OCI-LY3 (cell line): ENCODE results near the gene GLP2R.

Source experiments
- H2AFZ ChIP-seq: fragments of 200-600, 300-600 bp; shearing (Covaris generic); 2 replicates; pipeline ENCODE4 v1.6.0; 2014; ENCODE audit warnings: antibody characterized with exemption, low read depth, low read length
- H3K27ac ChIP-seq: fragments of 200-600, 300-600 bp; sonication (generic); 2 replicates; pipeline ENCODE4 v1.5.1; 2014; ENCODE audit warnings: mild to moderate bottlenecking, low read length, moderate library complexity, mixed read lengths
- H3K27me3 ChIP-seq: fragments of 200-600, 300-600 bp; sonication (generic); 2 replicates; pipeline ENCODE4 v1.6.1; 2014; ENCODE audit warnings: low read depth, low read length, mixed read lengths
- H3K36me3 ChIP-seq: fragments of 200-600, 300-600 bp; sonication (generic); replicated peaks from 2 replicates; pipeline ENCODE3; 2014; ENCODE audit warnings: low read depth, low read length, mixed read lengths
- H3K4me1 ChIP-seq: fragments of 300-600, 200-600 bp; sonication (generic); 2 replicates; pipeline ENCODE4 v1.6.1; 2014; ENCODE audit warnings: low read length, mixed read lengths
- H3K4me2 ChIP-seq: fragments of 200-600, 300-600 bp; sonication (generic); 2 replicates; pipeline ENCODE4 v1.6.1; 2014; ENCODE audit warnings: low read length, mixed read lengths
- H3K4me3 ChIP-seq: fragments of 300-600, 200-600 bp; sonication (generic); 2 replicates; pipeline ENCODE4 v1.5.1; 2014; ENCODE audit warnings: antibody characterized with exemption, mild to moderate bottlenecking, low read length, moderate library complexity
- H3K79me2 ChIP-seq: fragments of 300-600, 200-600 bp; shearing (Covaris generic); 2 replicates; pipeline ENCODE4 v1.6.1; 2014; ENCODE audit warnings: mild to moderate bottlenecking, low read length, mixed read lengths
- H3K9ac ChIP-seq: fragments of 300-600, 200-600 bp; shearing (Covaris generic); 2 replicates; pipeline ENCODE4 v1.6.0; 2014; ENCODE audit warnings: mild to moderate bottlenecking, low read length, moderate library complexity
- H3K9me3 ChIP-seq: fragments of 200-600, 300-600 bp; shearing (Covaris generic); 2 replicates; pipeline ENCODE4 v1.6.1; 2014; ENCODE audit warnings: low read length, mixed read lengths; ENCODE audit not compliant: insufficient read depth
- H4K20me1 ChIP-seq: fragments of 200-600, 300-600 bp; sonication (generic); 2 replicates; pipeline ENCODE4 v1.6.1; 2016; ENCODE audit warnings: low read length, mixed read lengths; ENCODE audit not compliant: insufficient read depth
- CTCF ChIP-seq: fragments of 200-600, 300-600 bp; sonication (generic); IDR thresholded peaks from 2 replicates; pipeline ENCODE4 v1.5.1; 2014; ENCODE audit warnings: antibody characterized with exemption, low read length, low read depth
- EZH2phosphoT487 ChIP-seq: fragments of 200-600 bp; shearing (Covaris generic); IDR thresholded peaks from 2 replicates; pipeline ENCODE4 v1.6.1; 2018; ENCODE audit warnings: antibody characterized with exemption, mixed run types, low read depth

GLP2R gene

GRCh38 chr17:9911089-9911488 is 85.4 kb downstream of the GLP2R start:
- H2AFZ ChIP-seq: no peak overlapping the region

DNA sequence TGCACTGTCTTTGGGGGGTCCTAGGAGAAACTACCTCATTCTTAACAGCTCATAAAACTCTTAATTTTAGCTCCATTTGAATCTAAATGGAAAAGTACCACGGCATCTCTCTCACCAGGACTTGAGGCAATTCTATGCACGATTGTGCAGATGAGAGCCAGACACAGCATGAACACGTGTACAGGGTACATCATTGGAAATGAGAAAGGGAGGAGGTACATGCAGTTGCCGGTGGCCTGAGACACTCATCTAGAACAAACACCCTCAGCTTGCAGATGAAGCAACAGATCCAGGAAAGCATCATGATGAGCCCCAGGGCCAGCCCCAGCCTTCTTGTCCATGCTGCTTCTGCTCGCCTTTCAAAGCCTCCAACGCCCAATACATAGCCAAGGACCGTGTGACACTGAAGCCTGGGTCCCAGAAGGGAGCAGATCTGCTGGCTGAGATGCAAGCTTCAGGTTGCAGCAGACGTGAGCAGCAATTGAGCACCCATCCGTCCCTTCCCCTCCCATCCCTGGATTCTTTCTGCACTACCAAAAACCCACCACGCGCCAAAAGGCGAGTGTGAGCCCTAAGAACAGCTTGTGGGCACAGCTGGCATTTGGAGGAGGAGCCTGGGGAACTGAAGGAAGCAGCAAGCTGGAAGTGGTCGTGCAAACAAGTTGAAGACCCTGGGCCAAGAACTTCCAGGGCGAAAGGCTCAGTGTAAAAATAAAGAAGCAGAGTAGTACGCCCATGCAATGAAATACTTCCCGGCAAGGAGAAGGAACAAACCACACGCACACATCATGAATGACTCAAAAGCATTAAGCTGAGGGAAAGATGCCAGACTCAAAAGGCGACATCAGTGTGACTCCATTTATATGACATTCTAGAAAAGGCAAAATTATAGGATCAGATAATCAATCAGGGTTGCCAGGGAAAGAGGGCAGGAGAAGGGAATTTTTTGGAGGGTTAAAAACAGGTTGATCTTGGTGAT is 86.7 kb downstream of the GLP2R start:
- H3K36me3 ChIP-seq: no peaks in the 10 kb centered on the region
- H3K4me2 ChIP-seq: no peak overlapping the region
- H4K20me1 ChIP-seq: no peaks in the 10 kb centered on the region
- no peaks in the 10 kb centered on the region for H3K4me1 ChIP-seq
- no peaks in the 10 kb centered on the region for H3K79me2 ChIP-seq
- H3K9me3 ChIP-seq: no peaks in the 10 kb centered on the region
- H3K9ac ChIP-seq: no peak overlapping the region
- no peaks in the 10 kb centered on the region for H3K27me3 ChIP-seq
- H3K4me3 ChIP-seq: no peak overlapping the region
- no peak overlapping the region for H3K27ac ChIP-seq
- TF ChIP-seq CTCF: no peak
- no peak overlapping the region for H2AFZ ChIP-seq

More at GRCh38 chr17:9911089-9911488, 85.4 kb downstream of the GLP2R start:
- Histone ChIP-seq H3K27ac (no peak overlapping the region), H3K79me2 (no peaks in the 10 kb centered on the region), H4K20me1 (no peaks in the 10 kb centered on the region), H3K4me2 (no peak overlapping the region), H3K36me3 (no peaks in the 10 kb centered on the region), H3K9me3 (no peaks in the 10 kb centered on the region), H3K27me3 (no peaks in the 10 kb centered on the region), H3K4me3 (no peak overlapping the region), H3K9ac (no peak overlapping the region), H3K4me1 (no peaks in the 10 kb centered on the region)
- TF ChIP-seq CTCF: no peak
- TF ChIP-seq EZH2phosphoT487: no peak

- Histone ChIP-seq H2AFZ (no peak overlapping the region), H3K9ac (no peak overlapping the region), H3K4me3 (no peak overlapping the region), H3K9me3 (no peaks in the 10 kb centered on the region), H3K27me3 (no peaks in the 10 kb centered on the region), H3K4me1 (no peaks in the 10 kb centered on the region), H3K27ac (no peak overlapping the region), H3K36me3 (no peaks in the 10 kb centered on the region), H3K4me2 (no peak overlapping the region), H3K79me2 (no peaks in the 10 kb centered on the region), H4K20me1 (no peaks in the 10 kb centered on the region)
- no peak for TF ChIP-seq EZH2phosphoT487
- TF ChIP-seq CTCF: no peak
Observed at GRCh38 chr17:9913476-9913875, 87.8 kb downstream of the GLP2R start.

GRCh38 chr17:9916108-9916507 is 90.4 kb downstream of the GLP2R start:
- no peak overlapping the region for H3K4me2 ChIP-seq
- H3K27me3 ChIP-seq: no peaks in the 10 kb centered on the region
- no peak overlapping the region for H3K27ac ChIP-seq
- no peaks in the 10 kb centered on the region for H4K20me1 ChIP-seq
- H3K4me1 ChIP-seq: no peaks in the 10 kb centered on the region
- no peaks in the 10 kb centered on the region for H3K79me2 ChIP-seq
- TF ChIP-seq EZH2phosphoT487 (no peak), CTCF (no peak)
- no peak overlapping the region for H2AFZ ChIP-seq
- H3K36me3 ChIP-seq: no peaks in the 10 kb centered on the region
- H3K9me3 ChIP-seq: no peaks in the 10 kb centered on the region
- no peak overlapping the region for H3K4me3 ChIP-seq
- no peak overlapping the region for H3K9ac ChIP-seq
